K562 (cell line): ENCODE data around the gene PHKG1. TPM values are rescaled to one million over a fixed set of nuclear protein-coding genes. Genes with fewer than 3 reads are reported as not detected.

Source experiments
- FOSL1 ChIP-seq: fragments of 200-800 bp; sonication (Bioruptor generic); conservative IDR thresholded peaks from 2 replicates; pipeline ENCODE4 v1.6.1; 2016; ENCODE audit warnings: missing genetic modification characterization, missing compliant biosample characterization
- FOXJ3 ChIP-seq: sonication (generic); formaldehyde crosslinking; IDR thresholded peaks from 2 replicates; pipeline ENCODE4 v1.4.0; 2020; ENCODE audit warnings: mild to moderate bottlenecking, missing genetic modification reagents
- GABPA ChIP-seq: fragments of 200-800 bp; sonication (Bioruptor generic); conservative IDR thresholded peaks from 2 replicates; pipeline ENCODE4 v1.6.1; 2016; ENCODE audit warnings: low read depth, missing genetic modification characterization, missing compliant biosample characterization
- ILF3 ChIP-seq: fragments of 450-650 bp; IDR thresholded peaks from 2 replicates; pipeline ENCODE4 v1.6.1; 2018; ENCODE audit warnings: antibody characterized with exemption, mild to moderate bottlenecking, moderate library complexity, borderline replicate concordance
- MAX ChIP-seq: sonication (generic); formaldehyde crosslinking; IDR thresholded peaks from 2 replicates; pipeline ENCODE4 v1.9.0; 2022; ENCODE audit warnings: mild to moderate bottlenecking, missing genetic modification reagents
- MEF2D ChIP-seq: conservative IDR thresholded peaks from 2 replicates; pipeline ENCODE4 v1.6.1; 2016; ENCODE audit warnings: low read depth, missing genetic modification characterization, missing compliant biosample characterization
- MLX ChIP-seq, 2 experiments: fragments of 450-650 bp in 1 of 2; sonication (generic) in 1 of 2; formaldehyde crosslinking; conservative IDR thresholded peaks; 2 replicates each; pipeline versions ENCODE4 v1.4.0 to v1.8.1; 2020 to 2022; ENCODE audit warnings: mild to moderate bottlenecking in 1 of 2, missing genetic modification reagents in 1 of 2
- MNT ChIP-seq, 2 experiments: fragments of 450-650 bp; conservative IDR thresholded peaks; 2 replicates each; pipeline ENCODE4 v1.6.1; 2017; ENCODE audit warnings: mild to moderate bottlenecking in 2 of 2, moderate library complexity in 2 of 2
- NELFE ChIP-seq: IDR thresholded peaks from 2 replicates; pipeline ENCODE4 v1.6.1; 2011; ENCODE audit warnings: mild to moderate bottlenecking; ENCODE audit not compliant: insufficient read depth, insufficient read length
- NR2C2 ChIP-seq, 2 experiments: fragments of 200-800 bp in 1 of 2; sonication (Bioruptor generic) in 1 of 2; sonication (generic) in 1 of 2; formaldehyde crosslinking in 1 of 2; IDR thresholded peaks; 2 replicates each; pipeline versions ENCODE4 v1.6.1 to v1.8.0; 2016 to 2022; ENCODE audit warnings: mild to moderate bottlenecking in 1 of 2, missing compliant biosample characterization in 1 of 2, missing genetic modification characterization in 1 of 2, missing genetic modification reagents in 1 of 2
- PRMT5 ChIP-seq: sonication (generic); formaldehyde crosslinking; IDR thresholded peaks from 2 replicates; pipeline ENCODE4 v1.5.0; 2020; ENCODE audit warnings: missing genetic modification reagents
- RNF2 ChIP-seq: sonication (generic); IDR thresholded peaks from 2 replicates; pipeline ENCODE4 v1.6.1; 2016
- SETDB1 ChIP-seq: IDR thresholded peaks from one replicate; pipeline ENCODE4 v1.6.1; 2012; ENCODE audit warnings: low read length, control low read depth, inconsistent platforms
- SMARCA4 ChIP-seq: fragments of 450-650 bp; IDR thresholded peaks from 2 replicates; pipeline ENCODE4 v1.6.1; 2016
- SMARCA5 ChIP-seq: fragments of 450-650 bp; IDR thresholded peaks from 2 replicates; pipeline ENCODE4 v1.6.1; 2016
- SP1 ChIP-seq: sonication (generic); formaldehyde crosslinking; IDR thresholded peaks from 2 replicates; pipeline ENCODE4 v1.8.1; 2022; ENCODE audit warnings: mild to moderate bottlenecking, missing genetic modification reagents
- STAT5A ChIP-seq: IDR thresholded peaks from 2 replicates; pipeline ENCODE4 v1.6.1; 2012; ENCODE audit warnings: low read length, inconsistent platforms, borderline replicate concordance
- TAF15 ChIP-seq: fragments of 200-400 bp; formaldehyde crosslinking; IDR thresholded peaks from 2 replicates; pipeline ENCODE4 v1.6.1; 2017; ENCODE audit warnings: mild to moderate bottlenecking, low read depth, low read length, moderate library complexity
- ZBTB17 ChIP-seq: fragments of 450-650 bp; formaldehyde crosslinking; IDR thresholded peaks from 2 replicates; pipeline ENCODE4 v1.4.0; 2020; ENCODE audit warnings: mild to moderate bottlenecking
- ZEB2 ChIP-seq: fragments of 450-650 bp; IDR thresholded peaks from 2 replicates; pipeline ENCODE4 v1.6.1; 2016
- ZFP30 ChIP-seq: fragments of 250-450 bp; sonication (Bioruptor Pico); IDR thresholded peaks from 2 replicates; pipeline ENCODE4 v1.8.0; 2022; ENCODE audit warnings: moderate library complexity, mild to moderate bottlenecking, inconsistent platforms, borderline replicate concordance
- ZKSCAN3 ChIP-seq: fragments of 250-450 bp; sonication (Bioruptor Pico); IDR thresholded peaks from 2 replicates; pipeline ENCODE4 v1.4.0; 2020
- ZNF280B ChIP-seq: fragments of 250-450 bp; sonication (Bioruptor Pico); IDR thresholded peaks from 2 replicates; pipeline ENCODE4 v1.5.1; 2021; ENCODE audit warnings: mild to moderate bottlenecking
- polyA plus RNA-seq, 8 experiments: library from polyadenylated mRNA; depleted of rRNA in 4 of 8; stranded (reverse) in 5 of 8; unstranded in 3 of 8; fragments of >200 nt; fragmentation: Nextera tagmentation in 2 of 8; fragmentation: Illumina TruSeq in 1 of 8; extraction: Ambion mirVana in 2 of 8; extraction: Trizol in 1 of 8; gene quantifications; 2 replicates each; pipeline versions ENCODE4 v1.2.1 to v1.2.3, GENCODE V29; 2011 to 2014; ENCODE audit warnings: inconsistent platforms in 1 of 8, missing spikeins in 1 of 8
- total RNA-seq, 7 experiments: library from RNA; depleted of rRNA in 6 of 7; stranded (reverse); fragments of >200 nt in 6 of 7; fragmentation: Illumina TruSeq in 2 of 7; extraction: Trizol in 2 of 7; gene quantifications; 2 replicates each; pipeline versions ENCODE4 v1.2.1 to v1.2.3, GENCODE V29; 2011 to 2021; ENCODE audit warnings: low replicate concordance in 1 of 7
- TF ChIP-seq, protein P1 (sequence below): fragments of 450-650 bp; IDR thresholded peaks from 2 replicates; pipeline ENCODE4 v1.6.1; 2014; ENCODE audit warnings: low read depth, mild to moderate bottlenecking, moderate library complexity, borderline replicate concordance

Gene PHKG1
- total and polyA plus RNA-seq, 9 of the 15 experiments (the other 6 are each of a cell fraction or from before 2014, with no cell fraction given) = 0.10 to 0.83 (median 0.46) TPM

GRCh38 chr7:56033671-56034432 lies 58.9 kb downstream of the PHKG1 start (continued):
- TF ChIP-seq, protein P1, sequence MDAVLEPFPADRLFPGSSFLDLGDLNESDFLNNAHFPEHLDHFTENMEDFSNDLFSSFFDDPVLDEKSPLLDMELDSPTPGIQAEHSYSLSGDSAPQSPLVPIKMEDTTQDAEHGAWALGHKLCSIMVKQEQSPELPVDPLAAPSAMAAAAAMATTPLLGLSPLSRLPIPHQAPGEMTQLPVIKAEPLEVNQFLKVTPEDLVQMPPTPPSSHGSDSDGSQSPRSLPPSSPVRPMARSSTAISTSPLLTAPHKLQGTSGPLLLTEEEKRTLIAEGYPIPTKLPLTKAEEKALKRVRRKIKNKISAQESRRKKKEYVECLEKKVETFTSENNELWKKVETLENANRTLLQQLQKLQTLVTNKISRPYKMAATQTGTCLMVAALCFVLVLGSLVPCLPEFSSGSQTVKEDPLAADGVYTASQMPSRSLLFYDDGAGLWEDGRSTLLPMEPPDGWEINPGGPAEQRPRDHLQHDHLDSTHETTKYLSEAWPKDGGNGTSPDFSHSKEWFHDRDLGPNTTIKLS = no peak
- TF ChIP-seq STAT5A (no peak), FOSL1 (tag) (no peak), SP1 (0 out of 2 replicates have a peak, but pooled peaks have one; percentile 20), SETDB1 (no peak), ZEB2 (peak; percentile 56; the same call in 1 of the 2 replicates), GABPA (tag) (peak; percentile 50), FOXJ3 (CRISPR knock-in tag) (no peak), MEF2D (tag) (no peak), MAX (CRISPR knock-in tag) (no peak), NELFE (no peak), ILF3 (no peak), ZBTB17 (CRISPR knock-in tag) (no peak), TAF15 (no peak), MNT (conservative IDR thresholded peaks at IDR 0.05) (peak in 1 of 2 experiments; percentile 47; a peak in 1 of 4 replicates), NR2C2 (CRISPR knock-in tag; IDR thresholded peaks at IDR 0.05) (no peak), NR2C2 (tag; IDR thresholded peaks at IDR 0.05) (no peak), RNF2 (peak; percentile 26; the same call in 1 of the 2 replicates), SMARCA4 (peak; percentile 71), SMARCA5 (no peak), ZFP30 (CRISPR knock-in tag) (no peak), MLX (CRISPR knock-in tag; conservative IDR thresholded peaks at IDR 0.05) (no peak), PRMT5 (CRISPR knock-in tag) (no peak), ZNF280B (CRISPR knock-in tag) (no peak), ZKSCAN3 (CRISPR knock-in tag) (no peak)
